HG03159 (cell line): ENCODE data around the gene HNRNPL.
A peak's percentile ranks its signal among the peaks of the same experiment; 100 is the strongest.
"Not testable (repeated sequence)": the region's sequence is repeated elsewhere in the genome, so short reads cannot be mapped to it uniquely, and the experiment has no call there.

ENCODE experiments used
- ATAC-seq: cut with Tn5 transposase; IDR thresholded peaks from one replicate; pipeline ENCODE4 v1.9.1; 2021; ENCODE audit warnings: mild to moderate bottlenecking, moderate library complexity; ENCODE audit not compliant: unreplicated experiment

HNRNPL gene

GRCh38 chr19:38849860-38850435 lies at the start of gene HNRNPL:
TSS of gene HNRNPL (minus strand) at chr19:38849986. CDS start at chr19:38849966, 20 bp downstream.
- peak; percentile 57 for ATAC-seq

DNA sequence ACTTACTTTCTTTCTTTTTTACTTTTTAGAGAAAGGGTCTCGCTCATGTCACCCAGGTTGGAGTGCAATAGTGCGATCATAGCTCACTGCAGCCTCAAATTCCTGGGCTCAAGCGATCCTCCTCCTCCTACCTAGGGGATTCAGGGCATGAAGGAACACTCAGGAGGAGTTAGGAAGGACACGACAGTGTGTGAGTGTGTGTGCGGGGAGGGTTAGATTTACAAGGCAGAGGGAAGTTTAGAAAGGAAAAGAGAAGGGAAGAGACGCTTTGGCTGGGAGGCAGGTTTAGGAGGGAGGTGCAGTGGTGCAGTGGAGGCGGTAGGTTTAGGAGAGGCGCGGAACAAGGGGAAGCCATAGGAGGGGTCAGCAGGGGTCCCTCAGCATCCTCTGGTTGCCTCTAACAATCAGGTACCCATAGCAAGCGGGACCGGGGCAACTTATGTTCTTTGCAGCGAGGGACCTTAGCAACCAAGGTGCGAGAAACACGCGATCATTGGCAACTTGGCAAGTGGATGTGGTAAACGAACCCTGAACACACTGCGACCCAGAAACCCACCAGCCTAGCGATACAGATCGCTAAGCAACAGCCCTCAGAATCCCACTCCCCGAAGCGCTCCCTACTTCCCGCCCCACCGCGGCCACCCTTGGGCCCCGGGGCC lies 49.1 kb upstream of the HNRNPL start:
- peak; percentile 1 for ATAC-seq

DNA sequence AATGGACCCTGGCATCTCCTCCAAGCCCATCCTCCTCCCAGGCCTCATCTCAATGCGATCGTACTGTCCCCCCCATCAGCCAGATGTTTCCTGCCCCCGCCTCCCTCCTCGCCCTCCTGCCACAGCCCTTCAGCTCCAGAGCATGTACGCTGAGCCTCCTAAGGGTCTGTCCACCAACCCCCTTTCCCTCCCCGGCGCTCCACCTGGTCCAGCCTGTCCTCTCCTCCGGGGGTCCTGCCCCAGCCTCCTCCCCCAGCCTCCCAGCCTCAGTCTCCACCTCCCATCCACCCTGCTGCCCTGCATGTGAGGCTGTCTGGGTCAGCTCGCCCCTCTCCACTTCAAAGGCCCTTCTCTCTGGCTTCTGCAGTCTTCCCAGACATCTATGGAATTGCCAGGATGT lies 45.2 kb upstream of the HNRNPL start:
- ATAC-seq, result no peak

GRCh38 chr19:38893341-38893771 lies 43.6 kb upstream of the HNRNPL start:
- no peak for ATAC-seq

DNA sequence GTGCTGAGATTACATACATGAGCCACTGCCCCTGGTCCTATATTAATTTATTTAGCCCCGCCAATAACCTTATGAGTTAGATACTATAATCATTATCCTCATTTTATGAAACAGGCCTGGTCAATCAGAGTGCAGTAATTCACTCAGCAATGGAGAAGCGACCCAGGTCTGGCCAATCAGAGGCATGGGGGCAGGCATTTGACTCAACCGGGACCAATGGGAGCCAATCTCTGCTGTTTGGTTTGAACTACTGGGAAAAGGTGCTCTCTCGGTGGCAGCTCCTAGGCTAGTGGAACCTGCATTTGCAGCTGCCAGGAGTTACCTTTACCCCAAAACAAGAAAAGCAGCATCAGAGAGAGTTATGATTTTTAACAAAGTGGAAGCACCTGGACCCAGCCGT lies 43.1 kb upstream of the HNRNPL start:
- no peak for ATAC-seq

- ATAC-seq, result no peak
These were observed 42.0 kb upstream of the HNRNPL start for GRCh38 chr19:38891771-38892170.

GRCh38 chr19:38890686-38891085 lies 40.9 kb upstream of the HNRNPL start:
- ATAC-seq, result no peak

GRCh38 chr19:38889803-38890202 lies 40.0 kb upstream of the HNRNPL start:
- no peak for ATAC-seq

DNA sequence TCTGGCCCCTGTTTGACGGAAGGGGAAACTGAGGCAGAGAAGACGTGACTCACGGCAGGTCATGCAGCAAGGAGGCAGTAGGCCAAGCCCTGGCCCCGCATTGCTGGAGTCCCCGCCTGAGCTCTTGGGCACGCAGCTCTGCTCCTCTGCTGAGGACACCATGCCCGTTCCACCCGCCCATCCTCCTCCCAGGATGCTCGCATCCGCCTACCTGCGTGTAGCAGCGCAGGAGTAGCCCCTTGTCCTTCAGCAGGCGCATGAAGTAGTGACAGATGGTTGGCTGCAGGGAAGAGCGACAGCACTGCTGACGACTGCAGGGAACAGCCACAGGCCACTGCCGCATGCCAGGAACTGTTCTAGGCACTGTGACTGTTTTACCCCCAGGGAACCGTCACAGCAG lies 39.1 kb upstream of the HNRNPL start:
- no peak for ATAC-seq

DNA sequence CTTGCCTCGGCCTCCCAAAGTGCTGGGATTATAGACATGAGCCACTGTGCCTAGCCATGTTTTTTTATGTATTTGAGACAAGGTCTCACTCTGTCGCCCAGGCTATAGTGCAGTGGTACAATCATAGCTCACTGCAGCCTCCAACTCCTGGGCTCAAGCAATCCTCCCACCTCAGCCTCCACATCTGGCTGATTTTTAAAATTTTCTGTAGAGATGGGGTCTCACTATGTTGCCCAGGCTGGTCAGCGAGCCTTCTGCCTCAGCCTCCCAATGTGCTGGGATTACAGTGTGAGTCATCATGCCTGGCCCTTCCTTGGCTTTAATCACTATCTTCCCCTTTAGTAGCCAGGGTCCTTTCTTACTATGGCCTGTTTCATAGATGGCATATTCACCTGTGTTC lies 34.9 kb upstream of the HNRNPL start:
- not testable (repeated sequence) for ATAC-seq

DNA sequence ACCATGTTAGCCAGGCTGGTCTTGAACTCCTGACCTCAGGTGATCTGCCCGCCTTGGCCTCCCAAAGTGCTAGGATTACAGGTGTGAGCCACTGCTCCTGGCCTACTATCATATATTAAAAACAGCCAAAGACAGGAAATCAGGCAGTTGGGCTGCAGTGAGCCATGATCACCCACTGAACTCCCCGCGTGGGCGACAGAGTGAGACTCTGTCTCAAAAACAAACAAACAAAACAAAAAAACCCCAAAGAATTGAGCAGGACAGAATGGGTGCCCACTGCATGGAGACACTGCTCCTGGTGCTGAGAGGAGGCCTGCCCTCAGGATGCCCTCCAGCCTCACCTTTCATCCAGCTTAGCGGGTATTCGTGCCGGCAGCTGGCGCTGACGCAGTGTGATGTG lies 33.5 kb upstream of the HNRNPL start:
- ATAC-seq, result no peak

DNA sequence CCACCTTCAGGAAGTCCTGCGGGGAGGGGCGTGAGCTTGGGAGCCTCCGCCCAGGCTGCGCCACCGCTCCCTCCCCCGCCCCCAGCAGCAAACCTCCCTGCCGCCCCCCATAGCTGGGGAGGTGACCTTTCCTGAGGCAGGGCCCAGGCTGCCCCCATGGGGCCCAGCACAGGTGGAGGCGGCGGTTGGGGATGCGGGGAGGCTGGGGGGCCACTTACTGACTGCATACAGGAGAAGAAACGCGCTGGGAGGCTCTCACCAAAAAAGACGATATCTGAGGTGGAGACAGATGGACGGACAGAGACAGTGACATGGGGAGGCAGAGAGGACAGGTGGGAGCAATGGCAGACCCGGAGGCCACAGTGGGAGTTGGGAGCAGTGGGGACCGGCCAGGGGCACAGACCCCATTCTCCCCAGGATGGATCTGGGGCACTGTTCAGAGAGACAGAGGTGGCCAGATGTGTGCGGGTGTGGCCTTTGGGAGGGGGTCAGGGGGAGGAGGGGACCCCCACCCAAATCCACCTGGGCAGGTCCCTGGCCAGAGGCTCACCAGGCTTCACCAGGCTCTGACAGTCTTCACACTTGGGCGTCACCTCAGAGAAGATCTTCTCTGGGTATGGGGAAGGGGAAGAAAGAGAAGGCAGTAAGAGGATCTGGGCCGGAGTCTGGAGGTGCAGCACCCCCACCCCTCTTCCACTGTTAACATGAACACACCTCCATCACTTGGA lies 31.3 kb upstream of the HNRNPL start:
- ATAC-seq, result no peak

DNA sequence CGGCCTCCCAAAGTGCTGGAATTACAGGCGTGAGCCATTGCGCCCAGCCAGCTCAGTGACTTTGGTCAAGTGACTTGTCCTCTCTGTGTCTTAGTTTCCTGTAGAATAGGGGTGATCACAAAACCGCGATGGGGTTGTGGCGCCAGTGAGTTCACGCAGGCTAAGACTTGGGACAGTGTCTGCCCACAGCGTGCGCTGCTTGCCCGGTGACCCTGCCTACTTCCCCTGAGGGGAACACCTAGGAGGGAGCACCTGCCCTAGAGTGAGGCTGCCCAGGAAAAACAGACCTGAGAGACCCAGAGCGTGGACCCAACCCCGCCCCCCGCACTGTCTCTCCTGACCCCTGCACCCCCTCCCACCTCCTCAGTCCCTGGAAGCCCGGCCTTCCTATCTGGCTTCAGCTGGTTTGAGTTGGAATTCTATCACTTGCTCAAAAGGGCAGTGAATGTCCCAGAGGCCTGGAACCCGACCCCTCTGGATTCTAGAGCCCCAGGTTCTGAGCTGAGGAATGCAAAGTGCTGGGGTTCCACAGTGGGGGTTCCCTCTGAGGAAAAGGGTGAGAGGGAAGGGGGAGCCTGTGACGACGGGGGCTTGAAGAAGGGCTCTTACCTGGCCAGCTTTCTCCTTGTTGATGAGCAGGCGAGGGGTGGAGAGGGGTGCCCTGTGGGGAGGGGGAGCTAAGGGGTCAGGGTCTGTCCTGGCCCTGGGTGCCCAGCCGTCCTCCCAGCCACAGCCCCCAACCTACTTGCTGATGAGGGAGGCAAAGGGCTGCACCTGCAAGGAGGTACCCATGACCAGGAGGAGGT lies 30.5 kb upstream of the HNRNPL start:
- ATAC-seq, result no peak

- ATAC-seq, result no peak
These were observed 29.6 kb upstream of the HNRNPL start for GRCh38 chr19:38879400-38879751.

DNA sequence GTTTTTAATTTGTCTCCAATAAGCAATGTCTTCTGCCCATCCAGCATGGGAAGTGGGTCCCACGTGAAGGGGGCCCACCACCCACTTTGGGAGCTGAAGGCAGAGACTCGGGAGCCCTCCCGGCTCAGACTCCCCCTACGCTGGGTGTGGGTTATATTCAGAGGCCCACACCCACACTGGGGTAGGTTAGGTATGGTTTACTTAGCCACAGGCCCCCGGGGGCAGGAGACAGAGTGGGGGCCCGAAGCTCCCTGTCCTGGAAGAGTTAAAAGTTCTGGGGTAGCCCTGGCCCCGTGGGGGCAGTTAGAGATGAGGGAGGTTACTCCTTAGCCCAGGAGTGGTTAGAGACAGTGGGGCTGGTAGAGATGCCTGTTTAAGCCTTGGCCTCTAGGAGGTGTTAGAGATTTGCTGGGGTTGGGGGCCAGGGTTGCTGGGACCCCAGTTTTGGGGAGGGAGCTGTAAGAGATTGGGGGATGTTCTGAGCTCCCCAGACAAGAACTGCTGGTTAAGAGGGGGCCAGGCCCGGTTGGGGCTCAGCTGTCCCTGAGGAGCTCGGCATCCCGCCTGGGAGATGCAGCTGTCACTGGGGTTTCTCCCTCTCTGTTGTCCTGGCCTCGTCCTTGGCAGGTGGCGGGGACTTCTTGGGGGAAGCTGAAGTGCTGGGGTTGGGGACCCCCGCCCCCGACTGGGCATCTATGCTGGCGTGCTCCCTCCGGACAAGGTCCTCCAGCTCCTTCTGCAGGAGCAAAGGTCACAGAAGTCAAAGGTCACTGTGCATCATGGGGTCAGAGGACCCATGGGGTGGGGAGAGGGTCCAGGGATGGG lies 29.0 kb upstream of the HNRNPL start:
- no peak for ATAC-seq

- no peak for ATAC-seq
These were observed 28.2 kb upstream of the HNRNPL start, which contains the start of gene RINL for GRCh38 chr19:38877781-38878574. TSS of gene RINL (minus strand) at chr19:38878275. CDS start at chr19:38876742, 1,533 bp downstream.

DNA sequence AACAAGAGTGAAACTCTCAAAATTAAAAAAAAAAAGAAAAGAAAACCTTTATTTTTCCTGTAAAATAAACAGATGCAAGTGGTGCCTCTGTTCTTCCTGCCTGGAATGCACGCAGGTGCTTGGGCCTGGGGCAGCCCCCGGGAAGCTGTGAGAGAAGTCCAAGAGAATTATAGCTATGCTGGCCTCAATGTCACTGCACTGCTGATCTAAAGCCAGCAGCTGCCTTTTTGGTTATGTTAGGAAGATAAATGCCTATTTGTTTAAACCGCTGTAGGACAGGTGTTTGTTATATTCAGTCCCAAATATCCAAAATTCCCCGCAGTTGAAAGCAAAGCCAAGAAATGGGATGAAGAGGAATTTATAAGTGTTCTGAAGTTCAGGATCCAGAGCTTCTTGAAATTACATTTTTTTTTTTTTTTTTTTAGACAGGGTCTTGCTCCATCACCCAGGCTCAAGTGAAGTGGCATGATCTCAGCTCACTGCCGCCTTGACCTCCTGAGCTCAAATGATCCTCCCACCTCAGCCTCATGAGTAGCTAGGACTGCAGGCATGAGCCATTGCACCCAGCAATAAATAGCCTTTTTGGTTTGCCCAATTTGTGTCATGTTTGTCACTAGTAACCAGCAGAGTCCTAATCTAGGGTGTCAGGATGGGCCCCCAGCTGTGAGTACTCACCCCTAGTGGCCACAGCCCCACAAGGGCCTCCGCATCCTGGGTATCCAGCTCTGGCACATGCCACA lies 26.0 kb upstream of the HNRNPL start:
- ATAC-seq, result no peak

GRCh38 chr19:38873400-38873799 lies 23.6 kb upstream of the HNRNPL start:
- ATAC-seq, result not testable (repeated sequence)

- no peak for ATAC-seq
These were observed 20.8 kb upstream of the HNRNPL start for GRCh38 chr19:38870612-38871011.
